ENCODE results near the gene COX6B2.

Gene COX6B2

DNA sequence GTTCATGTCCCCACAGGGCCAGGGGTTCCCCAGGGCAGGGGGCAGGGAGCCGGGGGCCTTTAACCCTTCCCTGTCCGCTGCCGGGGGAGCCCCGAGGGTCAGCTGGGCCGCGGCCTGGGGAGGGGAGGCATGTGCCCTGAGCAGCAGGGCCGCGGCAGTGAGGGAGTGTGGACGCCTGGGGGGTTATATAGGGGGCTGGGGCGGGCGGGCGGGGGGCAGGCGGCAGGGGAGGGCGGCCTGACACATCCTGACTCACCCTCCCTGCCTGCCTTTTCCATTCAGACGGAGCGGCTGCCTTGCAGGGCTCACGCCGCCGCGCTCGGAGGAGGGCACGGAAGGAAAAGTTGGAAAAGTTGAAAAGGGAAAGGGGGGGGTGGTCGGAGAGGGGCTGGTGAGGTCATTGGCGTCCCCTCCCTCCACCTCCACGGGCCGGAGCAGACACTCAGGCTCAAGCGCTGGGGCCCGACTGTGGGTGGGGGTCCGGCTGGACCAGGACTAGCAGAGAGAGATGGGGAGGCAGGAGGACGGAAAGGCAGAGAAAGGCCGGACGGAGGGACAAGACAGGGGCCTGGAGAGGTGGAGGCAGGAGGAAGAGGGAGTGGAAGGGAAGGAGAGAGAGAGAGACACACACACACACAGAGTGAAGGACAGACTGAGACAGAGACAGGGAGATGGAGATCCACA is 15.9 kb upstream of the COX6B2 start, which contains the start of gene IL11:
TSS of gene IL11 (minus strand) at position 159 of the 684 bp plus-strand sequence. CDS start at position 6, 153 bp downstream.
- H3K4me3 ChIP-seq (ENCODE audit: insufficient read depth, low read depth, low read length, poor library complexity, severe bottlenecking): peak within 1 kb of the TSS; percentile 45
- H3K9me3 ChIP-seq (ENCODE audit: control insufficient read depth, low read length): no peaks in the 10 kb centered on the region
- H3K4me1 ChIP-seq (ENCODE audit: control insufficient read depth, insufficient read depth, low read length, poor library complexity, severe bottlenecking): peaks cover 15% of the 10 kb centered on the region
- no peak for DNase-seq
- H3K27me3 ChIP-seq (replicated peaks; ENCODE audit: control insufficient read depth, insufficient read depth, low read length, poor library complexity, severe bottlenecking): peaks cover 64% of the 10 kb centered on the region
- H3K27ac ChIP-seq (ENCODE audit: insufficient read depth, low read length, poor library complexity, severe bottlenecking): no peak within 1 kb of the TSS
- no peaks in the 10 kb centered on the region for H3K36me3 ChIP-seq (ENCODE audit: control insufficient read depth, insufficient read depth, low read length)

DNA sequence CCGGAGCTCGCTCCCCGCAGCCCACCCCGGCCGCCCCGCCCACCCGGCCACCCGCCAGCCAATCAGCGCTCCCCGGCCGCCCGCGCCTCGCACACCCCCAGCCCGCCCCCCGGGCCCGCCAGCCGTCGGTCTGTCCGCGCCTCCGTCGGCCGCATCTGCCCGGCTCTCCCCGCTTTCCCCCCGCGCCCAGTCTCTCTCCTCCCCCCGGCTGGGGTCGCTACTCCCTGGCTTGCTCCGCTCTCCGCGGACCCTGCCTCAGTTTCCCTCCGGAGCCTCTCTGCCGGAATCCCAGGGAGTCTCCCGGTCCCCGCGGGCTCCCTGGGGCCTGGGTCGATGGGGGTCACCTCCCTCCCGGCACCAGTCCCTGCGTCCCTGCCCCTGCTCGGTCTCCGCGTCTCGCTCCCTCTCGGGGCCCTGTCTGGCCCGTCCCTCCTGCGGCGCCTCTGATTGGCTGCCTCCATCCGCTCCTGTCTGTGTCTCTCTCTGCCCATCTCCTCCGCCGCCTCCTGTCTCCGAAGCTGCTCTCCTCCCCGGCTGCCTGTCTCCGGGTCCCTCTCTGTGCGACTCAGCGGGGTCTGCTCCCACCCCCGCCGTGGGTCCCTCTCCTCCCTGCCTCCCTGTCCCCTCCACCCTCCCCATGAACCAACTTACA is 15.3 kb upstream of the COX6B2 start:
- peaks cover 15% of the 10 kb centered on the region for H3K4me1 ChIP-seq (ENCODE audit: control insufficient read depth, insufficient read depth, low read length, poor library complexity, severe bottlenecking)
- peak overlapping the region; percentile 45 for H3K4me3 ChIP-seq (ENCODE audit: insufficient read depth, low read depth, low read length, poor library complexity, severe bottlenecking)
- no peaks in the 10 kb centered on the region for H3K36me3 ChIP-seq (ENCODE audit: control insufficient read depth, insufficient read depth, low read length)
- H3K27ac ChIP-seq (ENCODE audit: insufficient read depth, low read length, poor library complexity, severe bottlenecking): no peak overlapping the region
- peaks cover 60% of the 10 kb centered on the region for H3K27me3 ChIP-seq (replicated peaks; ENCODE audit: control insufficient read depth, insufficient read depth, low read length, poor library complexity, severe bottlenecking)
- DNase-seq: peak in 1 of 3 donors; percentile 14
- no peaks in the 10 kb centered on the region for H3K9me3 ChIP-seq (ENCODE audit: control insufficient read depth, low read length)

DNA sequence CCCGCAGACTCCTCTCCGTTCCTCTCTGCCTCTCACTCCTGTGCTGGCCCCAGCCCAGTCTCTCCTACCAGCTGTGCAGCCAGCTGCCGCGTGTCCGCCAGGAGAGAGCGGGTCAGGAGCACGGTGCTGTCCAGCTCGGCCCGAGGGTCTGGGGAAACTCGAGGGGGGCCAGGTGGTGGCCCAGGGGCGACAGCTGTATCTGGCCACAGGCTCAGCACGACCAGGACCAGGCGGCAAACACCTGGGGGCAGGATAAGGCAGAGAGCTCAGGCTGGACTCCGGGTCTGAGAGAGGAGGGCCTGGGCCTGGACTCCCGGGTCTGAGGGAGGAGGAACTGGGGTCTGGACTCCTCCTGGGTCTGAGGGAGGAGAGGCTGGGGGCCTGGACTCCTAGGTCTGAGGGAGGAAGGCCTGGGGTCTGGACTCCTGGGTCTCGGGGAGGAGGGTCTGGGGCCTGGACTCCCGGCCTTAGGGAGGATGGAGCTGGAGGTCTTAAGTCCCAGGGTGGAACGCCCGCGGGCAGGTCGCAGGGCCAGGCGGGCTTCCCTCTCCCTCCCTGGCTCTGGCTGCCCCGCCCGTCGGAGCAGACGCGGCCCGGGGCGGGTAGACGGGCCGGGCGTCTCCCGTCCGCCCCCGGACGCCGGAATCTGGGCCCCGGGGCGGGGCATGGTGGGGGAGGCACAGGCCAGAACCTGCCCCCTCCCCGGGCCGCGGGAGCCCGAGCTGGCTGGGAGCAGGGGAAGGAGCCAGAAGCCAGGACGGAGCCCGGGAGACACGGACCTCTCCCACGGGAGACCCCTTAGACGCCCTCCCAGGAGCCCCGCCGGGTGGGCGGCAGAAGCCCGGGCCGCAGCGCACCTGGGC is 14.4 kb upstream of the COX6B2 start:
- Histone ChIP-seq H3K36me3 (ENCODE audit: control insufficient read depth, insufficient read depth, low read length) (no peaks in the 10 kb centered on the region), H3K4me3 (ENCODE audit: insufficient read depth, low read depth, low read length, poor library complexity, severe bottlenecking) (no peak overlapping the region), H3K27me3 (replicated peaks; ENCODE audit: control insufficient read depth, insufficient read depth, low read length, poor library complexity, severe bottlenecking) (peaks cover 52% of the 10 kb centered on the region), H3K9me3 (ENCODE audit: control insufficient read depth, low read length) (no peaks in the 10 kb centered on the region), H3K4me1 (ENCODE audit: control insufficient read depth, insufficient read depth, low read length, poor library complexity, severe bottlenecking) (peaks cover 15% of the 10 kb centered on the region), H3K27ac (ENCODE audit: insufficient read depth, low read length, poor library complexity, severe bottlenecking) (no peak overlapping the region)
- DNase-seq: no peak

DNA sequence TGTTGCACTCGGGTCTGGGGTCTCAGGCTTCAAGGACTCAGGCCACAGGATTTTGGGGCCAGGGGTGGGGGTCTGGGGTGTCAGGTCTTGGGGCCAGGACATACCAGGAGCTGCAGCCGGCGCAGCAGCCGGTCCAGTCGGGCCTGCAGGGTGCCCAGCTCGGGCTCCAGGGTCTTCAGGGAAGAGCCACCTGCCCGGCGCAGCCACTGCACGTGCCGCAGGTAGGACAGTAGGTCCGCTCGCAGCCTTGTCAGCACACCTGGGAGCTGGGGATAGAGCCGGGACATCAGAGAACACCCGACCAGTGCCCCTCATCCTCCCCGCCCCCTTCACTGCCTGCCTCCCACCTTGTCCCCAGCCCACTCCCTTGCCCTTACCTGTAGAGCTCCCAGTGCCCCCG is 13.6 kb upstream of the COX6B2 start:
- no peaks in the 10 kb centered on the region for H3K36me3 ChIP-seq (ENCODE audit: control insufficient read depth, insufficient read depth, low read length)
- peaks cover 44% of the 10 kb centered on the region for H3K27me3 ChIP-seq (replicated peaks; ENCODE audit: control insufficient read depth, insufficient read depth, low read length, poor library complexity, severe bottlenecking)
- H3K27ac ChIP-seq (ENCODE audit: insufficient read depth, low read length, poor library complexity, severe bottlenecking): no peak overlapping the region
- no peak for DNase-seq
- peaks cover 15% of the 10 kb centered on the region for H3K4me1 ChIP-seq (ENCODE audit: control insufficient read depth, insufficient read depth, low read length, poor library complexity, severe bottlenecking)
- no peaks in the 10 kb centered on the region for H3K9me3 ChIP-seq (ENCODE audit: control insufficient read depth, low read length)
- no peak overlapping the region for H3K4me3 ChIP-seq (ENCODE audit: insufficient read depth, low read depth, low read length, poor library complexity, severe bottlenecking)

DNA sequence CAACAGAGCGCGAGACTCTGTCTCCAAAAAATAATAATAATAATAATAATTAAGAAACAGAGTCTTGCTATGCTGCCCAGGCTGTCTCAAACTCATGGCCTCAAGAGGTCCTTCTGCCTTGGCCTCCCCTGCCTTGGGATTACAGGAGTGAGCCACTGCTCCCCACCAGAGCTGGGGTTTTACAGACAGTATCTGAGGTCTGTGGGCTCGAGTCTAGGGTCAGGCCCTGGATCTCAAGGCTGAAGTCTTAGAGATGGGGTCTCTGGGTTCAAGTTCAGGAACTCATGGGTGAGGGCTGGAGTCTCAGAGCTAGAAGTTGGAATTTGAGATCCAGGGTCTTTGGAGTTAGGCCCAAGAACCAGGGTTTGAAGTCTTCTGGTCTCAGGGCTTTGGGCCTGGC is 12.3 kb upstream of the COX6B2 start:
- Histone ChIP-seq H3K27ac (ENCODE audit: insufficient read depth, low read length, poor library complexity, severe bottlenecking) (no peak overlapping the region), H3K27me3 (replicated peaks; ENCODE audit: control insufficient read depth, insufficient read depth, low read length, poor library complexity, severe bottlenecking) (peaks cover 31% of the 10 kb centered on the region), H3K9me3 (ENCODE audit: control insufficient read depth, low read length) (no peaks in the 10 kb centered on the region), H3K4me1 (ENCODE audit: control insufficient read depth, insufficient read depth, low read length, poor library complexity, severe bottlenecking) (peaks cover 15% of the 10 kb centered on the region), H3K4me3 (ENCODE audit: insufficient read depth, low read depth, low read length, poor library complexity, severe bottlenecking) (no peak overlapping the region), H3K36me3 (ENCODE audit: control insufficient read depth, insufficient read depth, low read length) (no peaks in the 10 kb centered on the region)
- DNase-seq: no peak

DNA sequence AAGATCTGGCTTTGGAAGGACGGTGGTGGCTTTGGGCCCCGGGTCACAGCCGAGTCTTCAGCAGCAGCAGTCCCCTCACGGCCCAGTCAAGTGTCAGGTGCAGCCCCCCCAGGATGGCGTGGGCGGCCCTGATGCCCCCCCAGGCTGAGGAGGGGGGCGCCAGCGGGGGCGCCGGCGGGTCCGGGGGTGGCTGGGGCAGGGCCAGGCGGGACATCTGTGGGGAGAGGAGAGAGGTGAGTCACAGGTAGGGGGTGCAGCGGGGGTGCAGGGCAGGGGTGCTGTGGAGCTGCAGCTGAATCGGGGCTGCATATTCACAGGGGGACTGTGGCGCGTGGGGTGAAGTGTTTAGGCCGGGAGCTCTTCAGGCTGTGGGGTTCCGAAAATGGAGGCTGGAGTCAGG is 11.4 kb upstream of the COX6B2 start:
- Histone ChIP-seq H3K9me3 (ENCODE audit: control insufficient read depth, low read length) (no peaks in the 10 kb centered on the region), H3K4me3 (ENCODE audit: insufficient read depth, low read depth, low read length, poor library complexity, severe bottlenecking) (no peak overlapping the region), H3K36me3 (ENCODE audit: control insufficient read depth, insufficient read depth, low read length) (no peaks in the 10 kb centered on the region), H3K27ac (ENCODE audit: insufficient read depth, low read length, poor library complexity, severe bottlenecking) (no peak overlapping the region), H3K27me3 (replicated peaks; ENCODE audit: control insufficient read depth, insufficient read depth, low read length, poor library complexity, severe bottlenecking) (peaks cover 28% of the 10 kb centered on the region), H3K4me1 (ENCODE audit: control insufficient read depth, insufficient read depth, low read length, poor library complexity, severe bottlenecking) (peaks cover 15% of the 10 kb centered on the region)
- DNase-seq: no peak

DNA sequence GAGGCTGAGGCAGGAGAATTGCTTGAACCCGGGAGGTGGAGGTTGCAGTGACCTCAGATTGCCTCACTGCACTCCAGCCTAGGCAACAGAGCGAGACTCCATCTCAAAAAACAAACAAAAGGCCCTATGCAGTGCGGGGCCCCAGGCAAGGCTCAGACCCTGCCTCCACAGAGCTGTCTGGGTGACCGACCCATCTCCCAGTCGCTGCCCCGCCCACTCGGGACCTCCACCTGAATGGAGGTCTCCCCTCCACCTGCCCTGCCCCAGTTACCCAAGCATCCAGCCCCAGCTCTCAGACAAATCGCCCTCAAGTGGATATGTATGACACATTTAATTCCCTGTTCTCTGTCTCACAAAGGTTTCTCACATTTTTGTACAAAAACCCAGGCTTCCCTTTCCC is 10.7 kb upstream of the COX6B2 start:
- Histone ChIP-seq H3K9me3 (ENCODE audit: control insufficient read depth, low read length) (no peaks in the 10 kb centered on the region), H3K4me3 (ENCODE audit: insufficient read depth, low read depth, low read length, poor library complexity, severe bottlenecking) (no peak overlapping the region), H3K4me1 (ENCODE audit: control insufficient read depth, insufficient read depth, low read length, poor library complexity, severe bottlenecking) (peaks cover 15% of the 10 kb centered on the region), H3K27ac (ENCODE audit: insufficient read depth, low read length, poor library complexity, severe bottlenecking) (no peak overlapping the region), H3K36me3 (ENCODE audit: control insufficient read depth, insufficient read depth, low read length) (no peaks in the 10 kb centered on the region), H3K27me3 (replicated peaks; ENCODE audit: control insufficient read depth, insufficient read depth, low read length, poor library complexity, severe bottlenecking) (peaks cover 22% of the 10 kb centered on the region)
- no peak for DNase-seq

DNA sequence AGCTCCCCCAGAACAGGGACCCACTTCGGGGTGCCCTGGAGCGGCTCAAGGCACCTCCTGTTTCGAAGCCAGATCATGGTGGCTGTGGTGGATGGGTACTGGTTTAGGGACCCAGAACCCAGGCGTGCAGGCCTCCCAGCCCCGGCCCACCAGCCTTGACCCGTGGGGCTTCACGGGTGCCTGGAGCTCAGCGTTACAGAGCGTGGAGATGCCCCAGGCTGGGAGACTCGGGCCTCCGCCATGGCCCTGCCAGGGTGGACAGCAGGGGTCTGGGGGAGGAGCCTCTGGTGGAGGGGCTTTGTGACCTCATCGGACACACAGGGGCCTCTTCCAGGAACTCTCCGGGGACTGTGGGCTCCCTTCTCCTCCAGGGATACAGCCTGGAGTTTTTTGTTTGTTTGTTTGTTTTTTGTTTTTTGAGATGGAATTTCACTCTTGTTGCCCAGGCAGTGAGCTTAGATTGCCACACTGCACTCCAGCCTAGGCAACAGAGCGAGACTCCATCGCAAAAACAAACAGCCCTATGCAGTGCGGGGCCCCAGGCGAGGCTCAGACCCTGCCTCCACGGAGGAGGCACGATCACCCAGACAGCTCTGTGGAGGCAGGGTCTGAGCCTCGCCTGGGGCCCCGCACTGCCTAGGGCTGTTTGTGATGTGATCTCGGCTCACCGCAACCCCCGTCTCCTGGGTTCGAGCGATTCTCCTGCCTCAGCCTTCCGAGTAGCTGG is 8.6 kb upstream of the COX6B2 start, which contains the start of gene GARIN5B:
TSS of gene GARIN5B (minus strand) at position 271 of the 727 bp plus-strand sequence. CDS start at position 77, 194 bp downstream.
- no peak within 1 kb of the TSS for H3K27ac ChIP-seq (ENCODE audit: insufficient read depth, low read length, poor library complexity, severe bottlenecking)
- no peak for DNase-seq
- peaks cover 3% of the 10 kb centered on the region for H3K27me3 ChIP-seq (replicated peaks; ENCODE audit: control insufficient read depth, insufficient read depth, low read length, poor library complexity, severe bottlenecking)
- H3K4me1 ChIP-seq (ENCODE audit: control insufficient read depth, insufficient read depth, low read length, poor library complexity, severe bottlenecking): no peaks in the 10 kb centered on the region
- H3K36me3 ChIP-seq (ENCODE audit: control insufficient read depth, insufficient read depth, low read length): no peaks in the 10 kb centered on the region
- H3K4me3 ChIP-seq (ENCODE audit: insufficient read depth, low read depth, low read length, poor library complexity, severe bottlenecking): no peak within 1 kb of the TSS
- no peaks in the 10 kb centered on the region for H3K9me3 ChIP-seq (ENCODE audit: control insufficient read depth, low read length)

DNA sequence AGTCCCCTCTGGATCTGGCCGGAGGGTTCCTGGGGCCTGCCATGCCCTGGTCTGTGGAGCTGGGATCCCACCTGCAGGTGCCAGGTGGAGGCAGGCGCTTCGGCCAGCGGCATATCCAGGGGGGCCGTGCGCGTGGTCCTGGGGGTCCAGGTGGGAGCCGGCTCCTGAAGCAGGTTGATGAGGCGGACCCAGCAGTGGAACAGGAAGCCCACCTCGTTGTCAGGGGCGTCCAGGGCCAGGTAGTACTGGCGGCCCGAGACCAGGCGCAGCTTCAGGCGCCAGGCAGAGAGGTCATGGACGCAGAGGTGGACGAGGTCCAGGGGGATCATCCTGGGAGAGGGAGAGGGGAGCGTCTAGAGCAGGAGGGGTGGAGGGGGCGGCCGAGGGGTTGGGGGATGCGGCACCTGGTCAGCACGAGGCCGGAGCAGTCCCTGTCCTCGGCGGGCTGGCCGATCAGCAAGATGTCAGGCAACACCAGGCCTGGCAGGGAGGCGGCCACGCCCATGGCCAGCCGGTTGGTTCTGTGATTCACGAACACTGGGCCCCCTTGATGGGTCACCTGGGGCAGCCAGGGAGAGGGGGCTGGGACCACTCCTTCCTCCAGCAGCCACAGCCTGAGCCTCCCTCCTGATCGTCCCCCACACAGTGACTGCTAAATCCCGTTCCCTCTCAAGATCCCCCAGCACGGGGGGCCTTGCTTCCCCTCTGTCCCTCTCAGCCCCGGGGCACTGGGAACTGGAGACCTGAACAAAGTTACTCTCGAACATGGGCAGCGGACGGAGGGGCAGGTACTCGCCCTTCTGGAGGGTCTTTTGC is 7.9 kb upstream of the COX6B2 start:
- Histone ChIP-seq H3K4me3 (ENCODE audit: insufficient read depth, low read depth, low read length, poor library complexity, severe bottlenecking) (no peak overlapping the region), H3K27me3 (replicated peaks; ENCODE audit: control insufficient read depth, insufficient read depth, low read length, poor library complexity, severe bottlenecking) (no peaks in the 10 kb centered on the region), H3K4me1 (ENCODE audit: control insufficient read depth, insufficient read depth, low read length, poor library complexity, severe bottlenecking) (no peaks in the 10 kb centered on the region), H3K27ac (ENCODE audit: insufficient read depth, low read length, poor library complexity, severe bottlenecking) (no peak overlapping the region), H3K36me3 (ENCODE audit: control insufficient read depth, insufficient read depth, low read length) (no peaks in the 10 kb centered on the region), H3K9me3 (ENCODE audit: control insufficient read depth, low read length) (no peaks in the 10 kb centered on the region)
- DNase-seq: no peak
